HepG2 (cell line): ENCODE measurements around the gene SOX5. TPM values are rescaled to one million over a fixed set of nuclear protein-coding genes. Genes with fewer than 3 reads are reported as not detected.

Source experiments
- AHDC1 ChIP-seq: sonication (generic); formaldehyde crosslinking; IDR thresholded peaks from 2 replicates; pipeline ENCODE4 v1.5.1; 2020; ENCODE audit warnings: mild to moderate bottlenecking, missing genetic modification reagents, borderline replicate concordance
- CEBPG ChIP-seq: IDR thresholded peaks from 2 replicates; pipeline ENCODE4 v1.6.1; 2016
- ELK4 ChIP-seq: sonication (generic); formaldehyde crosslinking; IDR thresholded peaks from 2 replicates; pipeline ENCODE4 v1.9.0; 2021; ENCODE audit warnings: missing genetic modification reagents, borderline replicate concordance
- FOXP4 ChIP-seq: sonication (generic); formaldehyde crosslinking; IDR thresholded peaks from 2 replicates; pipeline ENCODE4 v1.4.0; 2020; ENCODE audit warnings: missing genetic modification reagents
- MEIS1 ChIP-seq: sonication (generic); formaldehyde crosslinking; IDR thresholded peaks from 2 replicates; pipeline ENCODE4 v1.9.0; 2021; ENCODE audit warnings: mild to moderate bottlenecking, missing genetic modification reagents, moderate library complexity, borderline replicate concordance
- NCOA2 ChIP-seq: sonication (generic); formaldehyde crosslinking; IDR thresholded peaks from 2 replicates; pipeline ENCODE4 v1.8.0; 2022; ENCODE audit warnings: inconsistent platforms
- SOX6 ChIP-seq, 2 experiments: fragments of 450-650 bp in 1 of 2; sonication (generic) in 1 of 2; formaldehyde crosslinking in 1 of 2; IDR thresholded peaks; 2 replicates each; pipeline versions ENCODE4 v1.4.0 to v1.6.1; 2017 to 2020; ENCODE audit warnings: antibody characterized with exemption in 1 of 2, mild to moderate bottlenecking in 1 of 2, missing genetic modification reagents in 1 of 2
- SRY ChIP-seq: sonication (generic); formaldehyde crosslinking; IDR thresholded peaks from 2 replicates; pipeline ENCODE4 v1.8.0; 2022; ENCODE audit warnings: mild to moderate bottlenecking, missing genetic modification reagents
- SSRP1 ChIP-seq: IDR thresholded peaks from 2 replicates; pipeline ENCODE4 v1.6.1; 2016; ENCODE audit warnings: control low read depth
- THAP11 ChIP-seq: IDR thresholded peaks from 2 replicates; pipeline ENCODE4 v1.6.1; 2016; ENCODE audit warnings: missing biosample characterization, missing genetic modification reagents
- ZBTB1 ChIP-seq: sonication (generic); formaldehyde crosslinking; IDR thresholded peaks from 2 replicates; pipeline ENCODE4 v1.4.0; 2020; ENCODE audit warnings: missing genetic modification reagents, borderline replicate concordance
- ZBTB39 ChIP-seq: sonication (generic); formaldehyde crosslinking; IDR thresholded peaks from 2 replicates; pipeline ENCODE4 v1.5.0; 2020; ENCODE audit warnings: missing genetic modification reagents
- ZGPAT ChIP-seq: IDR thresholded peaks from 2 replicates; pipeline ENCODE4 v1.6.1; 2016; ENCODE audit warnings: mild to moderate bottlenecking
- ZNF251 ChIP-seq: sonication (generic); formaldehyde crosslinking; IDR thresholded peaks from 2 replicates; pipeline ENCODE4 v1.9.0; 2021; ENCODE audit warnings: mild to moderate bottlenecking, missing genetic modification reagents
- ZNF264 ChIP-seq: sonication (generic); formaldehyde crosslinking; IDR thresholded peaks from 2 replicates; pipeline ENCODE4 v1.4.0; 2020; ENCODE audit warnings: missing genetic modification reagents
- ZNF343 ChIP-seq: sonication (generic); formaldehyde crosslinking; IDR thresholded peaks from 2 replicates; pipeline ENCODE4 v1.4.0; 2020; ENCODE audit warnings: mild to moderate bottlenecking, missing genetic modification reagents
- ZSCAN31 ChIP-seq: sonication (generic); formaldehyde crosslinking; IDR thresholded peaks from 2 replicates; pipeline ENCODE4 v1.5.0; 2020; ENCODE audit warnings: low read depth, mild to moderate bottlenecking, missing genetic modification reagents
- polyA plus RNA-seq, 8 experiments: library from polyadenylated mRNA; depleted of rRNA in 3 of 8; stranded (reverse) in 7 of 8; unstranded in 1 of 8; fragments of >200 nt; fragmentation: Illumina TruSeq in 4 of 8; extraction: Trizol in 4 of 8; gene quantifications; 2 replicates each; pipeline versions ENCODE4 v1.2.1 to v1.2.3, GENCODE V29; 2011 to 2016; ENCODE audit warnings: low read depth in 4 of 8, missing spikeins in 1 of 8, mixed read lengths in 1 of 8; ENCODE audit not compliant: insufficient read depth in 1 of 8
- total RNA-seq, 5 experiments: library from RNA; depleted of rRNA; stranded (reverse); fragments of >200 nt; fragmentation: Illumina TruSeq; extraction: Trizol; gene quantifications; 2 replicates each; pipeline ENCODE4 v1.2.3, GENCODE V29; 2016; ENCODE audit warnings: low read depth in 1 of 5

Gene SOX5
- total and polyA plus RNA-seq, 2 of the 13 experiments (the other 11 are each of a cell fraction or from before 2014, with no cell fraction given) = 18.5 to 76.4 TPM

GRCh38 chr12:23757541-23757962 lies 191.9 kb downstream of the SOX5 start (continued):
- no peak for TF ChIP-seq AHDC1 (CRISPR knock-in tag)
- no peak for TF ChIP-seq ZBTB39
- TF ChIP-seq ZNF343 (CRISPR knock-in tag) = no peak
- TF ChIP-seq ZNF264 (CRISPR knock-in tag) = no peak
- no peak for TF ChIP-seq ZGPAT (CRISPR knock-in tag)
- no peak for TF ChIP-seq SRY (CRISPR knock-in tag)
- 0 out of 2 replicates have a peak, but pooled peaks have one; percentile 11 for TF ChIP-seq CEBPG (CRISPR knock-in tag)
- TF ChIP-seq ZNF251 (CRISPR knock-in tag) = no peak
- no peak for TF ChIP-seq MEIS1
- no peak for TF ChIP-seq THAP11 (CRISPR knock-in tag)
- peak; percentile 35; the same call in 1 of the 2 replicates for TF ChIP-seq FOXP4 (CRISPR knock-in tag)
- no peak for TF ChIP-seq ZSCAN31 (CRISPR knock-in tag)
- TF ChIP-seq ZBTB1 (CRISPR knock-in tag) = no peak
- TF ChIP-seq SOX6 (IDR thresholded peaks at IDR 0.05) = no peak
- TF ChIP-seq SOX6 (CRISPR knock-in tag; IDR thresholded peaks at IDR 0.05) = peak; percentile 87
- no peak for TF ChIP-seq SSRP1 (CRISPR knock-in tag)
- TF ChIP-seq NCOA2 (CRISPR knock-in tag) = 0 out of 2 replicates have a peak, but pooled peaks have one; percentile 19
- no peak for TF ChIP-seq ELK4 (CRISPR knock-in tag)
